H1 (cell line): ENCODE data around the gene MRPS16.

Experiments
- CREB1 ChIP-seq: IDR thresholded peaks from 2 replicates; pipeline ENCODE4 v1.6.1; 2012; ENCODE audit warnings: inconsistent platforms
- EP300 ChIP-seq, 2 experiments: IDR thresholded peaks; 1 replicate in 1 of 2; 2 replicates in 1 of 2; pipeline ENCODE4 v1.6.1; 2011 to 2012; ENCODE audit warnings: low read depth in 2 of 2, low read length in 2 of 2, mild to moderate bottlenecking in 2 of 2, borderline replicate concordance in 1 of 2, inconsistent platforms in 1 of 2, moderate library complexity in 1 of 2
- EZH2 ChIP-seq: fragments of 200-600 bp; sonication (generic); IDR thresholded peaks from 2 replicates; pipeline ENCODE4 v1.7.1; 2012; ENCODE audit warnings: low read depth, mild to moderate bottlenecking, moderate library complexity, low read length, inconsistent platforms; ENCODE audit not compliant: severe bottlenecking
- FOSL1 ChIP-seq: IDR thresholded peaks from 2 replicates; pipeline ENCODE4 v1.6.1; 2011; ENCODE audit warnings: mild to moderate bottlenecking, low read depth, low read length, moderate library complexity; ENCODE audit not compliant: insufficient read depth
- GABPA ChIP-seq: IDR thresholded peaks from 2 replicates; pipeline ENCODE4 v1.6.1; 2011; ENCODE audit warnings: mild to moderate bottlenecking, low read length, moderate library complexity, borderline replicate concordance; ENCODE audit not compliant: insufficient read depth
- HDAC6 ChIP-seq: IDR thresholded peaks from one replicate; pipeline ENCODE4 v1.7.1; 2012; ENCODE audit warnings: low read depth, mild to moderate bottlenecking, inconsistent platforms, low read length, moderate library complexity
- NRF1 ChIP-seq: IDR thresholded peaks from 2 replicates; pipeline ENCODE4 v1.6.1; 2011; ENCODE audit warnings: mild to moderate bottlenecking, low read depth, low read length, improper control_type of control experiment
- POLR2A ChIP-seq, 2 experiments: IDR thresholded peaks; 1 replicate in 1 of 2; 2 replicates in 1 of 2; pipeline ENCODE4 v1.6.1; 2011; ENCODE audit warnings: low read depth in 2 of 2, low read length in 2 of 2, mild to moderate bottlenecking in 2 of 2; ENCODE audit errors: control extremely low read depth in 1 of 2
- POLR2AphosphoS5 ChIP-seq: IDR thresholded peaks from 2 replicates; pipeline ENCODE4 v1.6.1; 2011; ENCODE audit warnings: low read depth, low read length
- SUZ12 ChIP-seq: fragments of 200-600 bp; sonication (generic); IDR thresholded peaks from 2 replicates; pipeline ENCODE4 v1.6.1; 2012; ENCODE audit warnings: mild to moderate bottlenecking, inconsistent platforms, low read length, moderate library complexity, mixed read lengths
- TF ChIP-seq, protein P1 (sequence below), 3 experiments: IDR thresholded peaks; 1 replicate in 2 of 3; 2 replicates in 1 of 3; pipeline versions ENCODE4 v1.5.1 to v1.6.1; 2011; ENCODE audit warnings: low read length in 3 of 3, mild to moderate bottlenecking in 3 of 3, inconsistent platforms in 2 of 3, low read depth in 1 of 3, moderate library complexity in 1 of 3; ENCODE audit not compliant: insufficient read depth in 1 of 3; ENCODE audit errors: control extremely low read depth in 1 of 3
- TF ChIP-seq, protein P2 (sequence below): IDR thresholded peaks from 2 replicates; pipeline ENCODE4 v1.6.1; 2012; ENCODE audit warnings: low read length, inconsistent platforms

DNA sequence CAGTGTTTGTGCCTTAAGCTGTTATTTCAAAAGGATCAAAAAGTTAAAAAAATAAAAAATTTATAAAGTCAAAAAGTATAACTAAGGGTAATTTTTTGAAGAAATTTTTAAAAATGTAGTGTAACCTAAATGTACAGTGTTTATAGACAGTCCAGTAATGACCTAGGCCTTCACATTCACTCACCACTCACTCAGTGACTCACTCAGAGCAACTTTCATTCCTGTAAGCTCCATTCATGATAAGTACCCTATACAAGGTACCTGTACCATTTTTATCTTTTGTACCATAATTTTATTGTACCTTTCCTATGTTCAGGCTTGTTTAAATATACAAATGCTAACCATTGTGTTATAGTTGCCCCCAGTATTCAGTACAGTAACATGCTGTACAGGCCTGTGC is 26.9 kb downstream of the MRPS16 start:
- TF ChIP-seq NRF1 (no peak), POLR2AphosphoS5 (no peak), CREB1 (no peak), SUZ12 (no peak), HDAC6 (no peak), FOSL1 (no peak), EP300 (IDR thresholded peaks at IDR 0.05; ENCODE audit: borderline replicate concordance in 1 of 2, low read depth in 2 of 2, low read length in 2 of 2) (no peak), GABPA (no peak), POLR2A (IDR thresholded peaks at IDR 0.05; ENCODE audit: control extremely low read depth in 1 of 2, low read depth in 2 of 2, low read length in 2 of 2) (no peak), EZH2 (no peak)
- TF ChIP-seq, protein P1, sequence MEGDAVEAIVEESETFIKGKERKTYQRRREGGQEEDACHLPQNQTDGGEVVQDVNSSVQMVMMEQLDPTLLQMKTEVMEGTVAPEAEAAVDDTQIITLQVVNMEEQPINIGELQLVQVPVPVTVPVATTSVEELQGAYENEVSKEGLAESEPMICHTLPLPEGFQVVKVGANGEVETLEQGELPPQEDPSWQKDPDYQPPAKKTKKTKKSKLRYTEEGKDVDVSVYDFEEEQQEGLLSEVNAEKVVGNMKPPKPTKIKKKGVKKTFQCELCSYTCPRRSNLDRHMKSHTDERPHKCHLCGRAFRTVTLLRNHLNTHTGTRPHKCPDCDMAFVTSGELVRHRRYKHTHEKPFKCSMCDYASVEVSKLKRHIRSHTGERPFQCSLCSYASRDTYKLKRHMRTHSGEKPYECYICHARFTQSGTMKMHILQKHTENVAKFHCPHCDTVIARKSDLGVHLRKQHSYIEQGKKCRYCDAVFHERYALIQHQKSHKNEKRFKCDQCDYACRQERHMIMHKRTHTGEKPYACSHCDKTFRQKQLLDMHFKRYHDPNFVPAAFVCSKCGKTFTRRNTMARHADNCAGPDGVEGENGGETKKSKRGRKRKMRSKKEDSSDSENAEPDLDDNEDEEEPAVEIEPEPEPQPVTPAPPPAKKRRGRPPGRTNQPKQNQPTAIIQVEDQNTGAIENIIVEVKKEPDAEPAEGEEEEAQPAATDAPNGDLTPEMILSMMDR (IDR thresholded peaks at IDR 0.05; ENCODE audit: control extremely low read depth in 1 of 3, insufficient read depth in 1 of 3, low read depth in 1 of 3, low read length in 3 of 3) = no peak
- TF ChIP-seq, protein P2, sequence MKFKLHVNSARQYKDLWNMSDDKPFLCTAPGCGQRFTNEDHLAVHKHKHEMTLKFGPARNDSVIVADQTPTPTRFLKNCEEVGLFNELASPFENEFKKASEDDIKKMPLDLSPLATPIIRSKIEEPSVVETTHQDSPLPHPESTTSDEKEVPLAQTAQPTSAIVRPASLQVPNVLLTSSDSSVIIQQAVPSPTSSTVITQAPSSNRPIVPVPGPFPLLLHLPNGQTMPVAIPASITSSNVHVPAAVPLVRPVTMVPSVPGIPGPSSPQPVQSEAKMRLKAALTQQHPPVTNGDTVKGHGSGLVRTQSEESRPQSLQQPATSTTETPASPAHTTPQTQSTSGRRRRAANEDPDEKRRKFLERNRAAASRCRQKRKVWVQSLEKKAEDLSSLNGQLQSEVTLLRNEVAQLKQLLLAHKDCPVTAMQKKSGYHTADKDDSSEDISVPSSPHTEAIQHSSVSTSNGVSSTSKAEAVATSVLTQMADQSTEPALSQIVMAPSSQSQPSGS = no peak
